ENCODE data around the gene TAGLN3. TPM values are rescaled to one million over a fixed set of nuclear protein-coding genes. Genes with fewer than 3 reads are reported as not detected.

The TAGLN3 gene
- total RNA-seq, 4 donors from 2014 or later, result 0.64 to 1.5 (median 0.68) TPM; not detected in 1

GRCh38 chr3:112056451-112056929, 57.8 kb downstream of the TAGLN3 start:
- no peak overlapping the region for H3K4me3 ChIP-seq
- H3K36me3 ChIP-seq, result no peaks in the 10 kb centered on the region
- in situ Hi-C loops (cut with MboI; ENCODE audit: low pct_ligation_motif_present in 1 of 4, low pct_unique_long_range_greater_than_20kb in 1 of 4, low sequenced_read_pairs in 3 of 4) (no loop called here), intact Hi-C loops (cut with DNase I; ENCODE audit: low total_unique reads) (no loop called here)
- no peaks in the 10 kb centered on the region for H3K4me1 ChIP-seq
- no peaks in the 10 kb centered on the region for H3K9me3 ChIP-seq
- 71 to 74% methylated on average over 4 to 6 of the region's 6 CpGs for WGBS, 2 donors (ENCODE audit: low coverage in 1 of 2)
- TF ChIP-seq POLR2A (IDR thresholded peaks at IDR 0.05), result no peak
- TF ChIP-seq POLR2AphosphoS5 (IDR thresholded peaks at IDR 0.05), result no peak
- TF ChIP-seq EP300 (IDR thresholded peaks at IDR 0.05; ENCODE audit: low read depth), result no peak
- TF ChIP-seq CTCF (IDR thresholded peaks at IDR 0.05), result no peak
- DNase-seq, result no peak
- no peak overlapping the region for H3K27ac ChIP-seq
- H3K27me3 ChIP-seq, result no peaks in the 10 kb centered on the region

DNA sequence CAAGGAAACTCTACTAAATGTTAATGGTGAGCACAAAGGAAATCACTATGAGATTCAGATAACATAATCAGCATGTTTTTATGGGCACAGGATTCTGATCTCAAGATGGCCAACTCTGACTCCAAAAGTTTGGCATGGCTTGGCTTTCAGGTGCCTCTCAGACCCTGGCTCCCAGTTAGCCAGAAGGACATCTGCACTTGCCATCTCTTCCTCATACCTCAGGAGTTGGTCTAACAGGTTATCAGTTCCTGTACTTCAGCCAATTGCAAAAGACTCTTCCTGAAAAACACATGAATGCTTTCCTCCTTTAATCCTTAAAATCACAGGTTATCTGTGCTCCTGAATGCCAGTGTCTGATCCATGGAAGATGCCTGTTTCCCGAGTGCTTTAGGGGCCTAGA, 60.8 kb downstream of the TAGLN3 start:
- WGBS, 2 donors (ENCODE audit: low coverage in 1 of 2), result 83% methylated on average over 1 of the region's 1 CpG; no CpG with 5 or more reads in 1 of the 2 donors
- TF ChIP-seq CTCF (IDR thresholded peaks at IDR 0.05), result no peak
- no peak for TF ChIP-seq POLR2A (IDR thresholded peaks at IDR 0.05)
- no peak for TF ChIP-seq POLR2AphosphoS5 (IDR thresholded peaks at IDR 0.05)
- no peak for TF ChIP-seq EP300 (IDR thresholded peaks at IDR 0.05; ENCODE audit: low read depth)
- H3K27me3 ChIP-seq, result no peaks in the 10 kb centered on the region
- intact Hi-C loops (cut with DNase I; ENCODE audit: low total_unique reads) (no loop called here), in situ Hi-C loops (cut with MboI; ENCODE audit: low pct_ligation_motif_present in 1 of 4, low pct_unique_long_range_greater_than_20kb in 1 of 4, low sequenced_read_pairs in 3 of 4) (no loop called here)
- no peak overlapping the region for H3K4me3 ChIP-seq
- H3K9me3 ChIP-seq, result no peaks in the 10 kb centered on the region
- no peak overlapping the region for H3K27ac ChIP-seq
- H3K4me1 ChIP-seq, result no peaks in the 10 kb centered on the region
- DNase-seq, result no peak
- H3K36me3 ChIP-seq, result no peaks in the 10 kb centered on the region

- H3K36me3 ChIP-seq, result no peaks in the 10 kb centered on the region
- no peak for DNase-seq
- no peak overlapping the region for H3K27ac ChIP-seq
- TF ChIP-seq POLR2A (IDR thresholded peaks at IDR 0.05) (no peak), CTCF (IDR thresholded peaks at IDR 0.05) (no peak), EP300 (IDR thresholded peaks at IDR 0.05; ENCODE audit: low read depth) (no peak), POLR2AphosphoS5 (IDR thresholded peaks at IDR 0.05) (no peak)
- no peaks in the 10 kb centered on the region for H3K9me3 ChIP-seq
- WGBS, 2 donors (ENCODE audit: low coverage in 1 of 2), result 64 to 74% methylated on average over 3 of the region's 3 CpGs
- H3K4me1 ChIP-seq, result no peaks in the 10 kb centered on the region
- no peaks in the 10 kb centered on the region for H3K27me3 ChIP-seq
- in situ Hi-C loops (cut with MboI; ENCODE audit: low pct_ligation_motif_present in 1 of 4, low pct_unique_long_range_greater_than_20kb in 1 of 4, low sequenced_read_pairs in 3 of 4), result no loop called here
- H3K4me3 ChIP-seq, result no peak overlapping the region
- intact Hi-C loops (cut with DNase I; ENCODE audit: low total_unique reads), result no loop called here
Observed at GRCh38 chr3:112061152-112061551, 62.4 kb downstream of the TAGLN3 start.

Other genes with a start within 250 kb of the TAGLN3 start
- 10 to 100 TPM; 20.3 to 43.8 (median 24.5) TPM for gene PHLDB2, start 139.7 kb upstream of the TAGLN3 start, total RNA-seq
- gene ABHD10, start 19.9 kb upstream of the TAGLN3 start, total RNA-seq, result 10 to 100 TPM in 2 of 4 donors, 1 to 10 TPM in 2; 2.2 to 23.3 (median 9.3) TPM
- gene TMPRSS7, start 35.8 kb downstream of the TAGLN3 start, total RNA-seq, result not detected
- gene C3orf52, start 87.5 kb downstream of the TAGLN3 start, total RNA-seq, result 10 to 100 TPM; 26.9 to 65.7 (median 47.1) TPM
- gene GCSAM, start 134.3 kb downstream of the TAGLN3 start, total RNA-seq, result under 1 TPM in 2 of 4 donors, not detected in 2; 0.64 to 0.68 TPM